ENCODE results near the gene MOCOS. TPM values are rescaled to one million over a fixed set of nuclear protein-coding genes. Genes with fewer than 3 reads are reported as not detected.

The MOCOS gene
- total RNA-seq, 2 experiments from 2014 or later: 0.13 to 0.18 TPM

DNA sequence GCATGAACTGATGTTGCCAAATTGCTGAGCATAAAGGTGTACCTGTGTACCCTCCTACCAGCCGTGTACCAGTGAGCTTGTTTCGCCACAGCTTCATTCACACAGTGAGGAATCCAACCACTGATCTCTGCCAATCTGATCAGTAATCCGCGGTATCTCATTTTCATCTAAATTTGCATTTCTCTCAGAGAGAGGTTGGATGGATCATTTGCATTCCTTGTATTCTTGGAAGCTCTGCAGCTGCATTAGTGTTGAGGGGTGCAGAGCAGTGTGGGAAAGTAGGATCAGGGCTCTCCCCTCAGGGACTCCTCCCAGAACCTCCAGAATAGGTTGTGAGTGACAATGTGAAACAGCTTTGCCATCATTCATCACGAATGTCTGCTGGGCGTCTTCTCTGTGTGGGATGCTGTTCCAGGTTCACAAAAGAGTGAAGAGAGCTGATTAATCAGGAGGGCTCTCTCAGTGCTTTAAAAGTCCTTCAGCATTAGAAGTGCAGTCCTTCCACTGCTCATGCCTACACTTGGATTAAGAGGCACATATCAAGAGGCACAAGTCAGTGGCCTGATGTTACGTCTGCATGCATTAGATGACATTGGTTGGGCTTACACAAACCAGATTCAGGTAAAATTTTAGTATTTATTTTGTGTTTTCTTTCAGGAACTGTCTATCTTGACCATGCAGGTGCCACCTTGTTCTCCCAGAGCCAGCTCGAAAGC, 7.5 kb downstream of the MOCOS start:
- CTCF ChIA-PET: no interaction called here
- intact Hi-C loops (cut with micrococcal nuclease): no loop called here
- TF ChIP-seq, protein P1, sequence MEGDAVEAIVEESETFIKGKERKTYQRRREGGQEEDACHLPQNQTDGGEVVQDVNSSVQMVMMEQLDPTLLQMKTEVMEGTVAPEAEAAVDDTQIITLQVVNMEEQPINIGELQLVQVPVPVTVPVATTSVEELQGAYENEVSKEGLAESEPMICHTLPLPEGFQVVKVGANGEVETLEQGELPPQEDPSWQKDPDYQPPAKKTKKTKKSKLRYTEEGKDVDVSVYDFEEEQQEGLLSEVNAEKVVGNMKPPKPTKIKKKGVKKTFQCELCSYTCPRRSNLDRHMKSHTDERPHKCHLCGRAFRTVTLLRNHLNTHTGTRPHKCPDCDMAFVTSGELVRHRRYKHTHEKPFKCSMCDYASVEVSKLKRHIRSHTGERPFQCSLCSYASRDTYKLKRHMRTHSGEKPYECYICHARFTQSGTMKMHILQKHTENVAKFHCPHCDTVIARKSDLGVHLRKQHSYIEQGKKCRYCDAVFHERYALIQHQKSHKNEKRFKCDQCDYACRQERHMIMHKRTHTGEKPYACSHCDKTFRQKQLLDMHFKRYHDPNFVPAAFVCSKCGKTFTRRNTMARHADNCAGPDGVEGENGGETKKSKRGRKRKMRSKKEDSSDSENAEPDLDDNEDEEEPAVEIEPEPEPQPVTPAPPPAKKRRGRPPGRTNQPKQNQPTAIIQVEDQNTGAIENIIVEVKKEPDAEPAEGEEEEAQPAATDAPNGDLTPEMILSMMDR (IDR thresholded peaks at IDR 0.05): no peak
- H3K27me3 Mint-ChIP-seq: peaks cover 12% of the 10 kb centered on the region
- no peaks in the 10 kb centered on the region for H3K4me1 Mint-ChIP-seq (ENCODE audit: low read depth)
- POLR2A ChIA-PET: no interaction called here
- no peak overlapping the region for H3K4me3 Mint-ChIP-seq
- no peak overlapping the region for H3K27ac Mint-ChIP-seq
- H3K36me3 Mint-ChIP-seq (ENCODE audit: low read depth): no peaks in the 10 kb centered on the region
- ATAC-seq: no peak
- no peaks in the 10 kb centered on the region for H3K9me3 Mint-ChIP-seq
- DNase-seq: no peak

DNA sequence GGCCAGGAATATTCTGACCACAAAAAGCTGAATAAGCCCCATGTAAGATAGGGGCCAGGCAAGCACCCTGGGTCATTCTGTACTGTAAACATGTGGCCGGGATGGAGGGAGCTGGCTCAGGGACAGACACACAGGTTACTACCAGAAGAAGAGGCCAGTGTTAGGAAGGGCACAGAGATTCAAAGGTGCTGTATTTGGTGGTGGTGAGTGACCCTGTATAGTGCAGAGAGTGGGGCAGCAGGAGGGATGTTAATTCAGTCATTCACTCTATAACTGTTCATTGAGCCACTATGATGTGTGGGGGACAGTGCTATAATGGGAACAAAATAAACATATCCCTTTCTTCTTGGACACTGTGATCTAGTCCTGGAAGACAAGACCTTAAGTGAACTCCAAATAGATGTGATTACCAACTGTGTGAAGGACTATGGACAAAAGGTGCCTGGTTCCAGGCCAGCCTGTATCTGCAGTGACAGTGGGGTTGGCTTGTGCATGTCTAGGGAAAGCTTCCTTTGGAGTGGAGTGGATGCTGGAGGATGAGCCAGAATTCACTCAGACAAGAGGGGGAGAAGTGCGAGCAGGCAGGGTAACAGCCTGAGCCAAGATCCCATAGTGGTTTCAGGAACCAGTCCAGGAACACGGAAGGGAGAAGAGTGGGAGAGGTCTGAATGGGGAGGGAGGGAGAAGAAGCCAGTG, 8.3 kb downstream of the MOCOS start:
- ATAC-seq (no peak), DNase-seq (no peak)
- no peaks in the 10 kb centered on the region for H3K4me1 Mint-ChIP-seq (ENCODE audit: low read depth)
- no peak overlapping the region for H3K27ac Mint-ChIP-seq
- H3K4me3 Mint-ChIP-seq: no peak overlapping the region
- no peaks in the 10 kb centered on the region for H3K36me3 Mint-ChIP-seq (ENCODE audit: low read depth)
- H3K9me3 Mint-ChIP-seq: no peaks in the 10 kb centered on the region
- ChIA-PET CTCF (no interaction called here), POLR2A (no interaction called here)
- H3K27me3 Mint-ChIP-seq: peaks cover 9% of the 10 kb centered on the region
- intact Hi-C loops (cut with micrococcal nuclease): no loop called here
- TF ChIP-seq, protein P1 (IDR thresholded peaks at IDR 0.05): no peak

DNA sequence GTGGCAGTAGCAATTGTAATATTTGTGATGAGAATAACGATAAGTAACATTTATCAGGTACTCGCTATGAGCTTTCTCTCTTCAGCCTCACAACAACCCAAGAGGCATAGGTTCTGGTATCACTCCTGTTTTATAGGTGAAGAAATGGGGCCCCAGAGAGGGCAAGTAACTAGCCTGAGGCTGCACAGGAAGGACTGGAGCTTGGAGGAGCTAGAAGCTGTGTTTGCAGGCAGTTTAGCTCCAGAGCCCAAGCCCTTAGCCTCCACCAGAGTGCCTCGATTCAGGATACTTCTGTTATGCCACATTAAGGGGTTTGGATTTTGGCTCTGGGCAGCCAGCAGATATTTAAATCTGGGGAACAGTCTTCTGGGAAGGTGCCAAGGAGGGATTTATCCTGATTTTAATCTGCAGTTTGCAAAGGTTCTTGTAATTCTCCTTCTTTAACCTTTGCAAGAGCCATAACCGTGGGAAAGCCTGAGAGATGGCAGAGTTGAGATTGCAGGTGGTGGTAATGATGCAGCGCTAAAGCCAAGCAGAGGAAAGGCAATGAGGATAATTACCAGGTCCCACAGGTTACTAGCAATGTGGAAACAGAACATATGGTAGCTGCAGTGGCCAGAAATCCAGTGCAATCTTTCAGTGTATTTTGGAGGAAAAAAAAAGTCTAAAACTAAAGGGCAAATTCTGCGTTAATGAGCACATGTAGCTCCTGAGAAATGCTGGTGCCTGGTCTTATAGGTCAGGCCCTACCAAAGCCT, 9.1 kb downstream of the MOCOS start:
- intact Hi-C loops (cut with micrococcal nuclease): no loop called here
- CTCF ChIA-PET: no interaction called here
- POLR2A ChIA-PET: interaction anchor here (0.5 kb wide), 1 partner anchor 51 kb away, joined by 3 read pairs; no protein-coding TSS in a partner anchor
- ATAC-seq (no peak), DNase-seq (no peak)
- H3K36me3 Mint-ChIP-seq (ENCODE audit: low read depth): no peaks in the 10 kb centered on the region
- H3K27ac Mint-ChIP-seq: no peak overlapping the region
- TF ChIP-seq, protein P1 (IDR thresholded peaks at IDR 0.05): no peak
- no peaks in the 10 kb centered on the region for H3K9me3 Mint-ChIP-seq
- no peaks in the 10 kb centered on the region for H3K4me1 Mint-ChIP-seq (ENCODE audit: low read depth)
- H3K27me3 Mint-ChIP-seq: peaks cover 5% of the 10 kb centered on the region
- H3K4me3 Mint-ChIP-seq: no peak overlapping the region

DNA sequence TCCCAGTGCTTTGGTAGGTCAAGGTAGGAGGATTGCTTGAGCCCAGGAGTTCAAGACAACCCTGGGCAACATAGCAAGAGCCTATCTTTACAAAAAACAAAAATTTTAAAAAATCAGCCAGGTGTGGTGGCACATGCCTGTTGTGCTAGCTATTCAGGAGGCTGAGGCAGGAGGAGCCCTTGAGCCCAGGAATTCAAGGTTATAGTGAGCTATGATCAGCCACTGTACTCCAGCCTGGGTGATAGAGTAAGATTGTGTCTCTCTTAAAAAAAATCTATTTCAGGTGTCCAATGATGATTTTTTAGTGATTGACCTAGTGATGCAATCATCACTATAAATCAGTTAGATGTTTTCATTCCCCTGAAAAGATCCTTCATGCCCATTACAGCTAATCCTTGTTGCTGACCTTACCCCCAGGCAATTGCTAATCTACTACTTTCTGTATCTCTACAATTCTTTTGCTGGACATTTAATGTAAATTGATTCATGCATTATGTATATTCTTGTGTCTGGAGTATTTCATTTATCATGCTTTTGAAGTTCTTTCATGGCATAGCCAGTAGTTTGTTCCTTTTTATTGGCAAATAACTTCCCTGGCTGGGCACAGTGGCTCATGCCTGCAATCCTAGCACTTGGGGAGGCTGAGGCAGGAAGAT, 10.3 kb downstream of the MOCOS start:
- no peaks in the 10 kb centered on the region for H3K4me1 Mint-ChIP-seq (ENCODE audit: low read depth)
- DNase-seq (no peak), ATAC-seq (no peak)
- TF ChIP-seq, protein P1 (IDR thresholded peaks at IDR 0.05): no peak
- no peaks in the 10 kb centered on the region for H3K36me3 Mint-ChIP-seq (ENCODE audit: low read depth)
- intact Hi-C loops (cut with micrococcal nuclease): no loop called here
- ChIA-PET CTCF (no interaction called here), POLR2A (no interaction called here)
- H3K27ac Mint-ChIP-seq: no peak overlapping the region
- no peaks in the 10 kb centered on the region for H3K9me3 Mint-ChIP-seq
- H3K4me3 Mint-ChIP-seq: no peak overlapping the region
- H3K27me3 Mint-ChIP-seq: peaks cover 2% of the 10 kb centered on the region

Measured in activated CD8-positive, alpha-beta T cell treated with anti-CD3 and anti-CD28 coated beads for 36 hours (primary cell).